GM15510 (cell line): ENCODE data around the gene HIBCH.
A peak's percentile ranks its signal among the peaks of the same experiment; 100 is the strongest.

Experiments used
- POLR2A ChIP-seq: IDR thresholded peaks from 3 replicates; pipeline ENCODE4 v1.6.1; 2011; ENCODE audit warnings: borderline replicate concordance; ENCODE audit not compliant: insufficient read length; ENCODE audit errors: extremely low read depth

Gene HIBCH, protein sequence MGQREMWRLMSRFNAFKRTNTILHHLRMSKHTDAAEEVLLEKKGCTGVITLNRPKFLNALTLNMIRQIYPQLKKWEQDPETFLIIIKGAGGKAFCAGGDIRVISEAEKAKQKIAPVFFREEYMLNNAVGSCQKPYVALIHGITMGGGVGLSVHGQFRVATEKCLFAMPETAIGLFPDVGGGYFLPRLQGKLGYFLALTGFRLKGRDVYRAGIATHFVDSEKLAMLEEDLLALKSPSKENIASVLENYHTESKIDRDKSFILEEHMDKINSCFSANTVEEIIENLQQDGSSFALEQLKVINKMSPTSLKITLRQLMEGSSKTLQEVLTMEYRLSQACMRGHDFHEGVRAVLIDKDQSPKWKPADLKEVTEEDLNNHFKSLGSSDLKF

DNA sequence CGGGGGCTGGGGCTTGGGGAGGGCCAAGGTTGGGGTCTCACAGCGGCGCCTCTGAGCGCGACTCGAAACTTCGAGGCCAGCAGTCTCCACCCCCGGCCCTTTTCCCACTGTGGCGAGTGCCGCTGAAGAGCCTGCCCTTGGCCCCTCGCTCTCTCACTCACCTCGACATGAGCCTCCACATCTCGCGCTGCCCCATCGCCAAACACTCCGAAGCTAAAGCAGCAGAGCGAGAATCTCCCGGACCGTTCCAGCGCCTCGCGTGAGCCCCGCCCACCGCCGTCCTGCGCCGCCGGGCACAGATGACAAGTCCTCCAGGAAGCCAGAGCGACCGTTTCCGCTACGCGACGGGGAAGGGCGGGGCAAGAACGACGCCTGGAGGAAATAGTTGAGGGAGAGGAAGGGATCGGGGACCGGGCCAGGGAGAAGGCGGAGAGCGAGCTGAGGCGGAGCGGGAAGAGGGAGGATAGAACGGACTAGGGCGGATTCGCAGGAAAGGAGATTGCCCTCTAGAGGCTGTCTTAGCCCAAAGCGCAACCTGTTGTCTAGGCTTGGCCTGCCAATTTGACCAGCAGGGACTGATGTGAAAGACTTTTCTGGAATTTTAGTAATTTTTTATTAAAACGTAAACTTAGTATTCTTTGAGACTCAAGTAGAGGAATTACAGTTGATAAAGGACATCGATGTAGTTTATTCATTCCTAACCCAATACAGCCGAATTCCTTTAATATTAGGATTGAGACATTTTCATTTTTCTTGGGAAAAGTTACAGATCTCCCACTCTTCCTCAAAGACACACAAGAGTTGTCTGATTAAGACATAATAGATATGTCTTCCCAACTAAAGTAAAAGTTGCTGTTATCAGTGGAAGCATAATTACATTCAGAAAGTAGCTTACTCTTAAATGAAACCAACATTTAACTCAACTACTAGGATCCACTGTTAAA lies at the start of gene HIBCH:
TSS of gene HIBCH (minus strand) at position 272 of the 944 bp plus-strand sequence. CDS start at position 196, 76 bp downstream.
- TF ChIP-seq POLR2A = peak; percentile 79

DNA sequence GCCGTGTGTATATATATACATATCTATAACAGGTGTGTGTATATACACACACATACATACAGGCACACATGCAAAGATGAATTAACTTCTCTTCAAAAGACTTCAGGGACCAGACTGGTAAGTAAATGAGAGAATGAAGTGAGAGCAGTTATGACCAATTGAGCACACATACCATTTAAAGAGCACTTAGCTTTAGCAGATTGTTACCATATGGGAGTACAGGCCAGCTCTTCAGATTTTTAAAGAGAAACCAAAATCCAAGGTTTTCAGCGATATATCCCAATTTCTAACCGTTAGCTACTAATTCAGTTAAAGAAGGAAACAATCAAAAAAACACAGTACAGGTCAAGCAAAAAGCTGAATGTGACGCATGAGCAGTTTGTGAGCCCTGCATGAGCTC lies 47.5 kb upstream of the HIBCH start:
- TF ChIP-seq POLR2A = no peak

DNA sequence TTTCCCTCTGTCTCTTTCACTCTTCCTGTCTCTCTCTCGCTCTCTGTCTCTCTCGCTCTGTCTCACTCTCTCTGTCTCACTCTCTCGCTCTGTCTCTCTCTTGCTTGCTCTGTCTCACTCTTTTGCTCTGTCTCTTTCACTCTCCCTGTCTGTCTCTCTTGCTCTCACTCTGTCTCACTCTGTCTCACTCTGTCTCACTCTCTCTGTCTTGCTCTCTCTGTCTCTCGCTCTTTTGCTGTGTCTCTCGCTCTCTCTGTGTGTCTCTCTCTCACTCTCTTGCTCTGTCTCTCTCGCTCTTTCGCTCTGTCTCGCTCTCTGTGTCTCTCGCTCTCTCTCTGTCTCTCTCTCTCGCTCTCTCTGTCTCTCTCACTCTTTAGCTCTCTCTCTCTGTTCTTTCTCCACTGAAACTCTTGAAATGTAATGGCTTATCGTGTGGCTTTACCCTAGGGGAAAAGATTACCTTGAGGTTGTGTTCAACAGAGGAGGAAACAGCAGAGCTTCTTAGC lies 46.7 kb upstream of the HIBCH start:
- no peak for TF ChIP-seq POLR2A

DNA sequence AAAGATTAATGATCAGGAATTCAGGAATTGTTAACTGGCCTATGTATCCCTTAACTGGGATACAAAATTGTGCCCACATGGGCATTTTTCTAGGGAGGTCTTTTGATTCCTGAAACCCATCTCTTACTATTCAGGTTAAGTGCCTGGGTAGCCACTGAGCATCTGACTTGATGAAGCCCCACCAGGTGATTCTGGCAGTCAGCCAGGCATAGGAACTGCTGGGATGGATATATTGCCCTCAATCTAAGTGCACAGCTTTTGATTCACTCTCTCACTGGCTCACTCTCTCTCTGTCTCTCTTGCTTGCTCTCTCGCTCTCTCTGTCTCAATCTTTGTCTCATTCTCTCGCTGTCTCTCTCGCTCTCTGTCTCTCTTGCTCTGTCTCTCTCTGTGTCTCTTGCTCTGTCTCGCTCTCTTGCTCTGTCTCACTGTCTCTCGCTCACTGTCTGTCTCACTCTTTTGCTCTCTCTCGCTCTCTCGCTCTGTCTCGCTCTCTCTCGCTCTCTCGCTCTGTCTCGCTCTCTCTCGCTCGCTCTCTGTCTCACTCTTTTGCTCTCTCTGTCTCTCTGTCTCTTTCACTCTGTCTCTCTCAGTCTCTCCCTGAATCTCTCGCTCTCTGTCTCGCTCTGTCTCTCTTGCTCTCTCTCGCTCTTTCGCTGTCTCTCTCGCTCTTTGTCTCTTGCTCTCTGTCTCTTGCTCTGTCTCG lies 46.0 kb upstream of the HIBCH start:
- no peak for TF ChIP-seq POLR2A

DNA sequence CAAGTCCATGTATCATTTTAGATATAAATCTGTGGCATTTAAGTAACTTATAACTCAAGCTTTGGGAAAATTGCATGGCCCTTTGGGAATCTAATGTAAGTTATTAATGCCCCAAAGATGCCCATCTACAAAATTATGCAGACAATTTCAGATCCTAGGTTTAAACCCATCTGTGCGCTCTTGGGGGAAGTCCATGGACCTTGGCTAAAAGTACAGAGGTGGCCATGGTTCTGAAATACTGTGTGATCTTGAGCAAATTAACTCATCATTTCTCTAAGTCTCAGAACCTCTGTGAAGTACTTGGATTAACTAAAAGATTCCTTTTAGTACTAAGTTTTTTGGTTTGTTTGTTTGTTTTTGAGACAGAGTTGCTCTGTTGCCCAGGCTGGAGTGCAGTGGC lies 43.3 kb upstream of the HIBCH start:
- no peak for TF ChIP-seq POLR2A

DNA sequence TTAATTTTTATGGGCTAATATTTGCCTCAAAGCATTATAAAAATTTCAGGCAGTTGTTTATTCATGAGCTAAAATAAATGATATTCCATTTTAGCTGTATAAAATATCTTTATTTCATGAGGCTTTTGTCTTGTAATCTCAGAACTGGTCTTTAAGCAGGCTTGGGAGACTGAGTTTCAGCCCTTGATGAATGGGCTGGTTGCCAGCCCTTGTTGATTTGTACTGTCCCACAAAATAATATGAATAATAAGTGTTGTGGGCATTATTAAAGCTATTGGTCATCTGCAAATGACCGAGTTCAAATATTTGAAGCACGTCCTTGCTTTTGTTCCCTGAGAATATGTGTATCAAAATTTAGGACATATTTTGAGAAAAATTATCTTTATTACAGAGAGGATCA lies 41.9 kb upstream of the HIBCH start:
- no peak for TF ChIP-seq POLR2A

DNA sequence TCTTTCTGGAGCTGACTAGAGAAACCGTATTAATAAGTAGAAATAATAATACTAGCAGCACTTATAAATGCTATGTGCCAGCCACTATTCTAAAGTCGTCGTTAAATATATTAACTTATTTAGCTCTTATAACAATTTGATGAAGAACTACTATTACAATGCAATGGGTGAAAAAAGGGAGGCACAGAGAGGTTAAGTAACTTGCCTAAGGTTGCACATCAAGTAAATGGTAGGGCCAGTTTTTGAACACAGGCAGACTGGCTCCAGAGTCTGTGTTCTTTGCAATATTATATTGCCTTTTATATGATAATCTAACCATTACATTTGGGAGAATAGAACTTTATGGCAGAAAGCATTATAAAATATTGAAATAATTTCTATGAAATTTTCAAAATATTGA lies 41.3 kb upstream of the HIBCH start:
- TF ChIP-seq POLR2A = no peak

DNA sequence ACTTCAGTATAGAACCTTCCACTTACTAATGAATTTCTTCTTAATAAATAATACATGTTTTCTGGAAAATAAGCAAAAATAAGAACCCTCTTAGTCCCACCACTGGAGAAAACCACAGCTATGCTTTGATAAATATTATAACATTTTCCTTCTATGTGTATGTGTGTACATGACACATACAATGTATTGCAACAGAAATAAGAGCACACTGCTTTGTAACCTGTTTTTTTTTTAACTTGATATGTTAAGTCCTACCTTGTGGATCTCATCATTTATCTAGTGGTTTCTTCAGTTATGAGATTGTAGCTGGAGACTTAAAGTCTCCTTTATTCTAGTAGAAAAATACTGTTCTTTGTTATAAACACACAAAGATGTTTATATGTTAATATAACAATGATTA lies 40.9 kb upstream of the HIBCH start:
- TF ChIP-seq POLR2A = no peak

DNA sequence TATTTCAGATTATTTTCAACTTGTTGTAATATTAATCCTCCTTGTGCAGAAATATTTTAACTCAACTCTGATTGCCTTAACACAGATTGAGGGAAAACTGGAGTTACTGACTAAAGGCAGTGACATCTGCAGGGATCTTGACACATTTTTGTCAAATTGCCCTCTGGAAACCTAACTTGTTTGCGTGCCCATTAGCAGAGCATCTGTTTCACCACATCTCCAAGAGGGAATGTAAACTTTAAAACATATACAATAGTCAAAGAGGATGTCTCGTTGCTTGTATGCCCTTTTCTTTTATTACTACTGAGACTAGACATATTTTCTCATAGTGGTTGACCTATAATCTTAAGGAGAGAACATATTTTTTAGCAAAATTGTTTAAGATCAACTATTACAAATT lies 38.0 kb upstream of the HIBCH start:
- TF ChIP-seq POLR2A = no peak

DNA sequence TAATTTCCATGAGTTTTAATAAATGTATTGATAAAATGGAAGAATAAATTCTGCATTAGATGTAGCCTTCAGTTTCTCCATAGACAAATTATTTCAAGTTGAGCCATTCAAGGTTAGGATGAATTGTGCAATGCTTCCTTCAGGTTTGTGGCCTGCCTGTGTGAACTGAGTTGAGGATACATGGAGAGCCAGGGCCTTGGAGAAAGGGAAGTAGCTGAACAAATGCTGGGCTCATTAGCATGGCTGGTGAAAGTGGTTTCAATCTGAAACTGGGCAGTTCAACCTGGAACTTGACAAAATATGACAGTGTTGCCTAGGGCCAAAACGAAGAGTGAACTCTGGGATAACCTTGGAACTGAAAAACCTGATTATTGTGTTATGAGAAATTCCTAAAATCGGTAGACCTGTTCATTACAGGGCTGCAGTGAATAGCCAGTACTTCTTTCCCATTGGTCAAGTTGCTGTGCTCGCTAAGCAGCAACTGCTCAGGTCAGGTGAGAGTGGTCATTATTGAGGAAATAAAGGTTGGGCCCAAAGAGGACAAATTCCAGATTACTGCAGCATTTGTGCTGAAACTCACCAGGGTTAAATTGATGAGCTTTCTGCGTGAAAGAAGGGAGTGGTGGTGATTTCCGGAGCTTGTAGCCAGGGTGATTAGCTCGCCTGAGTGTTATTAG lies 36.5 kb upstream of the HIBCH start:
- no peak for TF ChIP-seq POLR2A

DNA sequence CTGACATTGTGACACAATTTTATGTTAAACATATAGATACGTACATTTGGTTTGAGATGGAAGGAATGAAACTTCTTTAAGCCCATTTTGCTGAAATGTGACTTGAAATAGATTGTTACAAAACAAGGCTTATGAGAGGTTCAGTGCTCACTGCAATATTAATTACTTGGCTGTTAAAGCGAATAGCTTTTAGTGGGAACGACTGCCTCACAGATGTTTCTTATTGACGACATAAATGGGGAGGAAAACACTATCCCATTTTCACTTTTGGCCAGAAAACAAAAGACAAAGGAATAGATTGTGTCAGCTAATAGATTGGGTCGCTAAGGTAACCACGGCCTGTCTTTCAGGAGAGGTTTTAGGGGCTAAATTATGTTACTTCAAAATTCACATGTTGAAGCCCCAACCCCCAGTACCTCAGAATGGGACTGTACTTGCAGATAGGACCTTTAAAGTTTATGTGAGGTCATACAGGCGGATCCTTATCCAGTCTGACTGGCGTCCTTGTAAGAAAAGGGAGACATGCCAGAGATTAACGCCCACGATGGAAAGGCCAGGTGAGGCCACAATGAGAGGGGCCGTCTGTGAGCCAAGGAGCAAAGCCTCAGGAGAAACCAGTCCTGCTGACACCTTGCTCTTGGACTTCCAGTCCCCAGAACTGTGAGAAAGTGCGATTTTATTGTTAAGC lies 34.5 kb upstream of the HIBCH start:
- TF ChIP-seq POLR2A = no peak

DNA sequence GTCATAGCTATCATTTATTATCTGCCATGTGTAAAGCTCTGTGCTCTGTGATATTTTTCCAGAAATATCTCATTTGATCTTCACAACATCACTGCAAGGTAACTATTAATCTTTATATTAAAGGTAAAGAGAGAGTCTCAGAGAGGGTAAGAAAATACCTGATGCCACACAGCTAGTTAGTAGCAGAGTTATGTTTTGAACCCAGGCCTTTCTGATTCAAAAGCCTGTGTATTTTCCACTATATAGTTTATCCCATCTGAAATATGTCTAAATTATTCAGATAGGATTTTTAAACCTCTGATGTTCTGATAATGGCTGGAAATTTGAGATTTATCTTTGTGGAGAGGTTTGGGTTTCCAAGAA lies 33.9 kb upstream of the HIBCH start:
- TF ChIP-seq POLR2A = no peak

DNA sequence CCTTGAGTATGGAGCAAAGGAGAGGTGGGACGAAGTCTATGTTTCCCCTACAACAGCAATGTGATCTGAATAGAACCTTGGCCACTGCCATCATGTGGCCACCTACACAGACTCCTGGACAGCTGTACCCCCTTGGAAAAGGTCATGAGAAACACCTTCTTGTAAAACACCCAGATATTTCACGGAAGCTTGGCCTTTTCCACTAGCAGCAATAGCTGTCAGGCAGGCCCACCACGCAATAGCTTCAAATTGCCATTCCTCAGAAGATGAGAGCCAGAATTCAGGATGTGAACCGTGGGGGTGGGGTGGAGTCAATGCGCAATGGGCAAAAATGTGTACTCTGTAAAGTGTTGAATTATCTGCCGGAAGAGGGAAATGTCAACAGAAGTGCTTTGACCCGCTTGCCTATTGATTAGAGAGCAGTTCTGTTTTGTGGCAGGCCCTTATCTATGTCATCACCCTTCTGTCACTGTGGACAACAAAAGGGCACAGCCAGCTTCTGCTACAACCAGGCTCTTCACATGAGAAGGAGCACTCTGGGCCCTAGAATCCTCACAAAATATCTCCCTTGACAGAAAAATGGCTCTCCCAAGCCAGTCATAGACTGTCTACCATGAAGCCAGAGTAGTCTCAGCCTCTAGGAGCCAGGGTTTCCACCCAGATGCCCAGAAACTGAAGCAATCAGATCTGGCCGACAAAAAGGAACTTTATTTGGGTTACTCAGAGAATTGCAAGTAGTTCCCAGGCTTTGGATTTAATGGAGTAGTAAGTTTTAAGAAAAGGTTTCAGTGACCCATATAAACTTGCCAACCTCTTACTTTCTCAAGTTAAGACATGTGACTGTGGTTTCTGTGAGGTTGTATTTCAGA lies 33.3 kb upstream of the HIBCH start:
- no peak for TF ChIP-seq POLR2A

DNA sequence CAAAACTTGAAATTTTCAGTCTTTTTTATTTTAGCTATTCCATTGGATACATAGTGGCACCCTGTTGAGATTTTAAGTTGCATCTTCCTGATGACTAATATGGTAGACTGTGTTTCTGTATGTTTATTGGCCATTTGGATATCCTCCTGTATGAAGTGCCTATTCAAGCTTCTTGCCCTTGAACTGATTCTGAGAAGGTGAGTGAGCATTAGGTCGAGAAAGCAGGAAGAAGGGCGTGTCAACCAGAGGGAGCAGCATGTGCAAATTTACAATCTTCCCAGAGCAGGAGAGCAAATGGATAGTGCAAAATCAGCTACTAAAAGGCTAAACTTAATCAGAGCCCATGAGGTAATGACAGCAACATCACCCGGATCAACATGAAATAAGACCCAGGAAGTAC lies 32.3 kb upstream of the HIBCH start:
- no peak for TF ChIP-seq POLR2A

DNA sequence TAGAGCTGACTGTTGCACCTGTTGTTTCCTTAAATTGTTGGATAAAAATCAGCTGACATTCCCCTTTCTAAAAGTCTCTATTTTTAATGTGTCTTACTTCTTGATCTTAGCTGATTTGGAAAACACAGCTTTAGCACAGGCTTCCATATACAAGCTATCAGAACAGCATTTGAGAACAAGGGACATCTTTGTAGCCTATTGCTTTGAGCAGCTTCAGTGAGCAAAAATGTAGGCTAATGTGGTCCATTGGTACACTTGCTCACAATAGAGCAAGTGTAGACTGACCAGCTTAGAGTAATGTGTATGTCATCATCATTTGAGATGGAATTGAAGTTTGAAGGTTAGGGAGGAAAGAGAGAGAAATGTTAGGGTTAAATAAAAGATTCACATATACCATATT lies 30.7 kb upstream of the HIBCH start:
- TF ChIP-seq POLR2A = no peak
